Bronchial epithelial cell (primary cell): ENCODE results near the gene PLD5. TPM values are rescaled to one million over a fixed set of nuclear protein-coding genes. Genes with fewer than 3 reads are reported as not detected.

ENCODE experiments used
- DNase-seq: peaks from one replicate; pipeline ENCODE4 v3.0.0-alpha.2; 2010; ENCODE audit warnings: low read depth
- FAIRE-seq: peaks from 2 replicates; lab custom pipeline; 2011; peaks lifted over from hg19 to GRCh38; lab: Jason Lieb, UNC
- H3K27me3 ChIP-seq: 2 replicates; pipeline ENCODE4 v1.5.1; 2011; ENCODE audit warnings: low read length; ENCODE audit not compliant: control insufficient read depth, insufficient read depth
- H3K36me3 ChIP-seq: 2 replicates; pipeline ENCODE4 v1.5.1; 2011; ENCODE audit warnings: low read length; ENCODE audit not compliant: control insufficient read depth, insufficient read depth
- H3K4me3 ChIP-seq: 2 replicates; pipeline ENCODE4 v1.5.1; 2011; ENCODE audit warnings: mild to moderate bottlenecking, low read depth, low read length, control low read depth
- CTCF ChIP-seq: IDR thresholded peaks from 2 replicates; pipeline ENCODE4 v1.5.1; 2011; ENCODE audit warnings: mild to moderate bottlenecking, moderate library complexity, low read length, control low read depth, inconsistent platforms; ENCODE audit not compliant: insufficient read depth, severe bottlenecking
- total RNA-seq: library from RNA; depleted of rRNA; stranded (reverse); fragments of >200 nt; gene quantifications from 2 replicates; pipeline ENCODE4 v1.2.1, GENCODE V29; 2014

Gene PLD5
- total RNA-seq, 1 donor from 2014 or later, result under 0.01 TPM

GRCh38 chr1:242556276-242556675 is 31.8 kb upstream of the PLD5 start:
- no peaks in the 10 kb centered on the region for H3K36me3 ChIP-seq
- no peaks in the 10 kb centered on the region for H3K27me3 ChIP-seq
- no peak overlapping the region for H3K4me3 ChIP-seq
- peak; percentile 4 for DNase-seq
- no peak for TF ChIP-seq CTCF
- no peak for FAIRE-seq

GRCh38 chr1:242554577-242554976 is 30.1 kb upstream of the PLD5 start:
- no peaks in the 10 kb centered on the region for H3K27me3 ChIP-seq
- peak; percentile 5 for DNase-seq
- H3K4me3 ChIP-seq, result no peak overlapping the region
- H3K36me3 ChIP-seq, result no peaks in the 10 kb centered on the region
- FAIRE-seq, result peak; percentile 7
- TF ChIP-seq CTCF, result no peak

DNA sequence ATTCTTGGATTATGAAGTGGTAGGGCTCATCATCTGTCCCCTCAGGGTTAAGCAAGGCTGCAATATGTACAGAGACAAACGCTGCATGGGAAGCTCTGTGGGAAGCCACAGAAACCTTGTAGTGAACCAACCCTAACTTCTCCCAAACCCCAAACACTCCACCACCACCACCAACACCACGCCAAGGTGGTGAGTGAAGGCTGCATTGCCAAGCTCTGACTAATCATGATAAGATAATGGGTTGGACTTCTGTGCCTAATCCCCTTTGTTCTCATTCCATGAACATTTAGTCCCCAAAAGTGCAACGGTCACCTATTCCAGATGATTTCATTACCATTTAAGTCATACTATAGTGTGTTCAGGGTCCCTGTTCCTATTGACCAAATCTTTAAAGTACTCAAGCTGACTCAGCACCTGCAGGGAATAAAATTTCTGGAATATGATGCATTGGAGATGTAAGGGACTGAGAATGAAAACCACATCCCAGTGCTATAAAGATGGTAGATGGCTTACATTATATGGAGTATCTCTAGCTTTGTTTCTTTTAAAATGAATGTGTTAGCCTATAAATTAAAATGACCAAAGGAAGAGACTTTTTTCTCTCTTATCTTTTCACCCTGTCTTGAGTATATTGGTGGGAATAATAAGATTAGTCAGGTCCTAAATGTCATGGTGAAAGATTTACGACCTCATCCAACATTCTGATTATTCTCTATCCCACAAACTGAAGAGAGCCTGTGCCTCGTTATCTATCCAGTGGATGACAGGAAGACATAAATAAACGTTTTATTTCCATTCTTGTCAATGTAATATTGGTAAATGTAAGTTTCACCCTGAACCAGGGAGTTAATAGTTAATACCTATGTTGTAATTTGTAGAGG is 22.6 kb upstream of the PLD5 start:
- Histone ChIP-seq H3K36me3 (no peaks in the 10 kb centered on the region), H3K4me3 (no peak overlapping the region), H3K27me3 (no peaks in the 10 kb centered on the region)
- no peak for FAIRE-seq
- no peak for TF ChIP-seq CTCF
- no peak for DNase-seq

DNA sequence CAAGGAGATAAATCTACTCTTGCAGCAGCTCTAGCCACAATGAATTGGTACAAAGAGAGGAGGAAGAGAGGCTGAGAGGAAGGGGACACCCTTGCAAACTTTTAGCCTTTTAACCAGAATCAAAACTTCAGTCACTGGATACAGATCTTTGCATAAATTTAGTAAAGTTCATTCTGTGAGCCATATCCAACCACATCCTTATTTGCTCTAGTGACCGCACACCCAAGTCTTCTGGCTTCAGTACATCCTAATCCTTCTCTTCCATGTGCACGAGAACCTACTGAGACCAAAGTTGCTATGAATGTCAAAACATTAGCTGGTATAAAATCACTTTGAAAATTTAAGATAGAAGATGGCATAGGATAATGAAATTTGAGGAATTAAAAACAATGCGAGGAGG is 21.9 kb upstream of the PLD5 start:
- FAIRE-seq, result no peak
- TF ChIP-seq CTCF, result no peak
- no peak for DNase-seq
- no peak overlapping the region for H3K4me3 ChIP-seq
- H3K27me3 ChIP-seq, result no peaks in the 10 kb centered on the region
- H3K36me3 ChIP-seq, result no peaks in the 10 kb centered on the region

DNA sequence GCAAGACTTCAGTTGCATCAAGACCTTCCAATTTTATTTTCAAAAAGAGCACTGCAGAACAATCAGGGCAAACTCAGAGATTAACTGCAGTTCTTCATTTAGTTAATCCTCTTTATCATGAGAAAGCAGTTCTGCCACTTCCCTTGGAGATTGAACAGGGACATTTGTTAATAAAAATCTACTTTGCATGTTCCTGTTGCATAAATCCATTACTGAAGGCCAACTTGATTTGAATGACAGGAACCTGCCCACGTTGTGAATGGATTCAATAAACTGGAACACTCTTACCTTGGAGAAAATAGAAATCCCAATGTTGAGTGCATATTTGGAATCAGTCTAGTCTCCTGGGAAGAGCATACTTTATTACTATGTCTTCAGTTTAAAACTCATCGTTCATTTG is 19.6 kb upstream of the PLD5 start:
- H3K36me3 ChIP-seq, result no peaks in the 10 kb centered on the region
- FAIRE-seq (no peak), DNase-seq (no peak)
- no peak for TF ChIP-seq CTCF
- no peak overlapping the region for H3K4me3 ChIP-seq
- H3K27me3 ChIP-seq, result no peaks in the 10 kb centered on the region
